Thyroid gland (tissue), 4 donors: ENCODE data around the gene LMO7.

Experiments used
- POLR2A ChIP-seq, 2 donors: fragments of 450-650 bp; IDR thresholded peaks; one replicate each; pipeline ENCODE4 v1.6.1; 2017; ENCODE audit warnings: antibody characterized with exemption in 2 of 2, mild to moderate bottlenecking in 2 of 2, moderate library complexity in 1 of 2
- TF ChIP-seq, protein P1 (sequence below), 6 experiments: fragments of 200-600 bp in 3 of 6; fragments of 450-650 bp in 3 of 6; sonication (generic) in 3 of 6; IDR thresholded peaks; one replicate each; pipeline ENCODE4 v1.5.1; 2016 to 2019; ENCODE audit warnings: antibody characterized with exemption in 6 of 6, mild to moderate bottlenecking in 2 of 6, inconsistent platforms in 1 of 6, moderate library complexity in 1 of 6

DNA sequence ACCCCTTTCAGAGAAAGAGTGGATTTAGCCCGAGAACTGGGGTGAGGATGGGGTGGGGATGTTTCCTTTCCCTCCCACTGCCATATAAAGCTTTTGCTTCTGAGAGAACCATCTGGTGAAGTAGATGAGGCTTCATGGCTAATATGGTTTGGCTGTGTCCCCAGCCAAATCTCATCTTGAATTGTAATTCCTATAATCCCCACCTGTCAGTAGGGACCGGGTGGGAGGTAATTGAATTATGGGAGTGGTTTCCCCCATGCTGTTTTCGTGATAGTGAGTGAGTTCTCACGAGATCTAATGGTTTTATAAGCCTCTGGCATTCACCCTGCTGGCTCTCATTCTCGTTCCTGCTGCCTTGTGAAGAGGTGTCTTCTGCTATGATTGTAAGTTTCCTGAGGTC is 270.9 kb downstream of the LMO7 start:
- TF ChIP-seq, protein P1, sequence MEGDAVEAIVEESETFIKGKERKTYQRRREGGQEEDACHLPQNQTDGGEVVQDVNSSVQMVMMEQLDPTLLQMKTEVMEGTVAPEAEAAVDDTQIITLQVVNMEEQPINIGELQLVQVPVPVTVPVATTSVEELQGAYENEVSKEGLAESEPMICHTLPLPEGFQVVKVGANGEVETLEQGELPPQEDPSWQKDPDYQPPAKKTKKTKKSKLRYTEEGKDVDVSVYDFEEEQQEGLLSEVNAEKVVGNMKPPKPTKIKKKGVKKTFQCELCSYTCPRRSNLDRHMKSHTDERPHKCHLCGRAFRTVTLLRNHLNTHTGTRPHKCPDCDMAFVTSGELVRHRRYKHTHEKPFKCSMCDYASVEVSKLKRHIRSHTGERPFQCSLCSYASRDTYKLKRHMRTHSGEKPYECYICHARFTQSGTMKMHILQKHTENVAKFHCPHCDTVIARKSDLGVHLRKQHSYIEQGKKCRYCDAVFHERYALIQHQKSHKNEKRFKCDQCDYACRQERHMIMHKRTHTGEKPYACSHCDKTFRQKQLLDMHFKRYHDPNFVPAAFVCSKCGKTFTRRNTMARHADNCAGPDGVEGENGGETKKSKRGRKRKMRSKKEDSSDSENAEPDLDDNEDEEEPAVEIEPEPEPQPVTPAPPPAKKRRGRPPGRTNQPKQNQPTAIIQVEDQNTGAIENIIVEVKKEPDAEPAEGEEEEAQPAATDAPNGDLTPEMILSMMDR (IDR thresholded peaks at IDR 0.05), result no peak
- TF ChIP-seq POLR2A (IDR thresholded peaks at IDR 0.05), result no peak
